DND-41 (cell line): ENCODE results near the gene TMEM131L.
"Not testable (repeated sequence)": the region's sequence is repeated elsewhere in the genome, so short reads cannot be mapped to it uniquely, and the experiment has no call there.

Experiments used
- ATAC-seq: fragments of 200-7000 bp; cut with Tn5 transposase; 3 replicates; pipeline ENCODE4 v1.9.1; 2021; ENCODE audit warnings: low read depth; ENCODE audit not compliant: insufficient read depth
- DNase-seq: peaks from one replicate; pipeline ENCODE4 v3.0.0-alpha.2; 2020
- H2AFZ ChIP-seq: 2 replicates; pipeline ENCODE4 v1.6.0; 2012; ENCODE audit warnings: low read depth, low read length
- H3K27ac ChIP-seq: 2 replicates; pipeline ENCODE4 v1.5.1; 2012; ENCODE audit warnings: low read length, inconsistent platforms
- H3K27me3 ChIP-seq: fragments of 200-600 bp; sonication (generic); 2 replicates; pipeline ENCODE4 v1.6.0; 2012; ENCODE audit warnings: low read length, mild to moderate bottlenecking, inconsistent platforms; ENCODE audit not compliant: insufficient read depth, poor library complexity
- H3K36me3 ChIP-seq: 2 replicates; pipeline ENCODE4 v1.5.1; 2012; ENCODE audit warnings: low read length, inconsistent platforms; ENCODE audit not compliant: insufficient read depth
- H3K4me1 ChIP-seq: 2 replicates; pipeline ENCODE4 v1.5.1; 2012; ENCODE audit warnings: mild to moderate bottlenecking, low read length; ENCODE audit not compliant: insufficient read depth
- H3K4me2 ChIP-seq: 2 replicates; pipeline ENCODE4 v1.6.0; 2012; ENCODE audit warnings: mild to moderate bottlenecking, moderate library complexity, low read length, inconsistent platforms; ENCODE audit not compliant: insufficient read depth
- H3K4me3 ChIP-seq, 2 experiments: fragments of 200-600 bp in 1 of 2; shearing (Covaris generic) in 1 of 2; 2 replicates each; pipeline ENCODE4 v1.5.1; 2012 to 2016; ENCODE audit warnings: inconsistent platforms in 2 of 2, low read length in 2 of 2, mild to moderate bottlenecking in 2 of 2, low read depth in 1 of 2, moderate library complexity in 1 of 2
- H3K79me2 ChIP-seq: 2 replicates; pipeline ENCODE4 v1.6.0; 2012; ENCODE audit warnings: low read length, inconsistent platforms; ENCODE audit not compliant: insufficient read depth
- H3K9ac ChIP-seq: 2 replicates; pipeline ENCODE4 v1.6.0; 2012; ENCODE audit warnings: low read depth, mild to moderate bottlenecking, inconsistent platforms, low read length, moderate library complexity
- H3K9me3 ChIP-seq: 2 replicates; pipeline ENCODE4 v1.5.1; 2012; ENCODE audit warnings: low read length, moderate library complexity, mild to moderate bottlenecking, inconsistent platforms; ENCODE audit not compliant: insufficient read depth, severe bottlenecking
- H4K20me1 ChIP-seq: 2 replicates; pipeline ENCODE4 v1.6.0; 2012; ENCODE audit warnings: low read length; ENCODE audit not compliant: insufficient read depth
- EZH2 ChIP-seq: IDR thresholded peaks from 3 replicates; pipeline ENCODE4 v1.6.1; 2012; ENCODE audit warnings: borderline replicate concordance, low read depth, mild to moderate bottlenecking, moderate library complexity, low read length, inconsistent platforms; ENCODE audit not compliant: severe bottlenecking
- TF ChIP-seq, protein P1 (sequence below): IDR thresholded peaks from 2 replicates; pipeline ENCODE4 v1.5.1; 2012; ENCODE audit warnings: borderline replicate concordance, low read length, moderate library complexity, mild to moderate bottlenecking; ENCODE audit not compliant: poor library complexity, severe bottlenecking; ENCODE audit errors: extremely low read depth

The TMEM131L gene

DNA sequence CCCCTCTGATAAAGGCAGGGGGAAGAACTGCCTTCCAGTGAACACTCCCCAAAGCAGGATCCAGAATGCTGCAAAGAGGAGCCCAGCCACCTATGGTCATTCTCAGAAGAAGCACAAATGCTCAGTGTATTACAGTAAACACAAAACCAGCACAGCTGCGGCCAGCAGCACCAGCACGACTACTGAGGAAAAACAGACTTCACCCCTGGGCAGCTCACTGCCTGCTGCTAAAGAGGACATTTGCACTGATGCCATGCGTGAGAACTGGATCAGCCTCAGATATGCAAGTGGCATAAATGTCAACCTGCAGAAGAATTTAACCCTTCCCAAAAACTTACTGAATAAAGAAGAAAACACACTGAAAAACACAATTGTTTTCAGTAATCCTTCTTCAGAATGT is 137.7 kb downstream of the TMEM131L start:
- peaks cover 40% of the 10 kb centered on the region; the same call in 1 of the 2 replicates for H4K20me1 ChIP-seq
- no peak for TF ChIP-seq EZH2
- TF ChIP-seq, protein P1, sequence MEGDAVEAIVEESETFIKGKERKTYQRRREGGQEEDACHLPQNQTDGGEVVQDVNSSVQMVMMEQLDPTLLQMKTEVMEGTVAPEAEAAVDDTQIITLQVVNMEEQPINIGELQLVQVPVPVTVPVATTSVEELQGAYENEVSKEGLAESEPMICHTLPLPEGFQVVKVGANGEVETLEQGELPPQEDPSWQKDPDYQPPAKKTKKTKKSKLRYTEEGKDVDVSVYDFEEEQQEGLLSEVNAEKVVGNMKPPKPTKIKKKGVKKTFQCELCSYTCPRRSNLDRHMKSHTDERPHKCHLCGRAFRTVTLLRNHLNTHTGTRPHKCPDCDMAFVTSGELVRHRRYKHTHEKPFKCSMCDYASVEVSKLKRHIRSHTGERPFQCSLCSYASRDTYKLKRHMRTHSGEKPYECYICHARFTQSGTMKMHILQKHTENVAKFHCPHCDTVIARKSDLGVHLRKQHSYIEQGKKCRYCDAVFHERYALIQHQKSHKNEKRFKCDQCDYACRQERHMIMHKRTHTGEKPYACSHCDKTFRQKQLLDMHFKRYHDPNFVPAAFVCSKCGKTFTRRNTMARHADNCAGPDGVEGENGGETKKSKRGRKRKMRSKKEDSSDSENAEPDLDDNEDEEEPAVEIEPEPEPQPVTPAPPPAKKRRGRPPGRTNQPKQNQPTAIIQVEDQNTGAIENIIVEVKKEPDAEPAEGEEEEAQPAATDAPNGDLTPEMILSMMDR: no peak
- H2AFZ ChIP-seq: no peak overlapping the region
- ATAC-seq (no peak), DNase-seq (no peak)
- H3K36me3 ChIP-seq: peaks cover 99% of the 10 kb centered on the region
- no peaks in the 10 kb centered on the region for H3K4me1 ChIP-seq
- no peak overlapping the region for H3K4me3 ChIP-seq
- no peak overlapping the region for H3K9ac ChIP-seq
- no peak overlapping the region for H3K27ac ChIP-seq
- no peak overlapping the region for H3K4me2 ChIP-seq
- H3K27me3 ChIP-seq: no peaks in the 10 kb centered on the region
- H3K79me2 ChIP-seq: peaks cover 94% of the 10 kb centered on the region
- no peaks in the 10 kb centered on the region for H3K9me3 ChIP-seq

DNA sequence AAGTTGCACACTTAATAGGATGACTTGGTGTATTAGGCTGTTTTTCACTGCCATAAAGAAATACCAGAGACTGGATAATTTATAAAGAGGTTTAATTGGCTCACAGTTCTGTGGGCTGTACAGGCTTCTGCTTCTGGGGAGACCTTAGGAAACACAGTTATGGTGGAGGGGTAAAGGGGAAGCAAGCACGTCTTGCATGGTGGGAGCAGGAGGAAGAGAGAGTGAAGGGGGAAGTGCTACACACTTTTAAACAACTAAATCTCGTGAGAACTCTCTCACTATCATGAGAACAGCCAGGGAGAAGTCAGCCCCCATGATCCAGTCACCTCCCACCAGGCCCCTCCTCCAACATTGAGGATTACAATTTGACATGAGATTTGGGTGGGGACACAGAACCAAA is 142.9 kb downstream of the TMEM131L start:
- H3K27me3 ChIP-seq: not testable (repeated sequence)

GRCh38 chr4:153610623-153611376 is 144.6 kb downstream of the TMEM131L start:
- Histone ChIP-seq H2AFZ (no peak overlapping the region), H3K36me3 (peaks cover 98% of the 10 kb centered on the region), H4K20me1 (peaks cover 59% of the 10 kb centered on the region; the same call in 1 of the 2 replicates), H3K27ac (no peak overlapping the region), H3K79me2 (peaks cover 93% of the 10 kb centered on the region), H3K4me3 (no peak overlapping the region), H3K9ac (no peak overlapping the region), H3K27me3 (no peaks in the 10 kb centered on the region), H3K4me2 (no peak overlapping the region), H3K9me3 (no peaks in the 10 kb centered on the region), H3K4me1 (no peaks in the 10 kb centered on the region)
- DNase-seq (no peak), ATAC-seq (0 out of 3 replicates have a peak, but pooled peaks have one; percentile 33)
- TF ChIP-seq, protein P1: no peak
- no peak for TF ChIP-seq EZH2

More for the DNA sequence above, 142.9 kb downstream of the TMEM131L start:
- not testable (repeated sequence) for H3K9me3 ChIP-seq, H3K27ac ChIP-seq, H3K4me3 ChIP-seq, DNase-seq, H3K9ac ChIP-seq, H2AFZ ChIP-seq, H3K4me1 ChIP-seq, ATAC-seq, H3K4me2 ChIP-seq
- Histone ChIP-seq H4K20me1 (peaks cover 55% of the 10 kb centered on the region; the same call in 1 of the 2 replicates), H3K79me2 (peaks cover 91% of the 10 kb centered on the region), H3K36me3 (peaks cover 98% of the 10 kb centered on the region)

- H3K9ac ChIP-seq: no peak overlapping the region
- H3K4me2 ChIP-seq: no peak overlapping the region
- H3K79me2 ChIP-seq: peaks cover 90% of the 10 kb centered on the region
- H3K27ac ChIP-seq: no peak overlapping the region
- H2AFZ ChIP-seq: no peak overlapping the region
- no peak for DNase-seq
- no peaks in the 10 kb centered on the region for H3K27me3 ChIP-seq
- ATAC-seq: no peak
- peaks cover 97% of the 10 kb centered on the region for H3K36me3 ChIP-seq
- no peaks in the 10 kb centered on the region for H3K4me1 ChIP-seq
- TF ChIP-seq, protein P1: no peak
- no peak for TF ChIP-seq EZH2
- H4K20me1 ChIP-seq: peaks cover 54% of the 10 kb centered on the region; the same call in 1 of the 2 replicates
- no peak overlapping the region for H3K4me3 ChIP-seq
- no peaks in the 10 kb centered on the region for H3K9me3 ChIP-seq
These were observed 145.5 kb downstream of the TMEM131L start for GRCh38 chr4:153611679-153612078.
